ENCODE measurements around the gene AMELX.
A peak's percentile ranks its signal among the peaks of the same experiment; 100 is the strongest.

Gene AMELX

DNA sequence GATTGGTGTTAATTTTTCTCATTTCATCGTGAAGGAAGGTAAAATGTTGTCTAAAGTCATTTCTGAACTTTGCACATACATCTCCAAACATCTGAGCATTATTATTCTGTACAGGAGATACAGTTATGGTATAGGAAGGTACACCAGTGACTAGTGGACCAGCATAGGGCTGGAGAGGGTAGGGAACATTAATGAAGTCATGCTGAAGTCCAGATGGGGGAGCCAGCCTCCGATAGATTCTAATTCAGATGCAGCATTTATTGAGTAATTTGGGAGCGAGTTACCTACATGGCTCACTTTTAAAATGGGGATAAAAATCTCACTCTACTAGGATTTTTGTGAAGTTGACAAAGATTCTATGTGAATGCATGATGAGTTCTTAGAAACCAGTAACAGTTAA lies 34.9 kb downstream of the AMELX start:
- TF ChIP-seq, protein P1, sequence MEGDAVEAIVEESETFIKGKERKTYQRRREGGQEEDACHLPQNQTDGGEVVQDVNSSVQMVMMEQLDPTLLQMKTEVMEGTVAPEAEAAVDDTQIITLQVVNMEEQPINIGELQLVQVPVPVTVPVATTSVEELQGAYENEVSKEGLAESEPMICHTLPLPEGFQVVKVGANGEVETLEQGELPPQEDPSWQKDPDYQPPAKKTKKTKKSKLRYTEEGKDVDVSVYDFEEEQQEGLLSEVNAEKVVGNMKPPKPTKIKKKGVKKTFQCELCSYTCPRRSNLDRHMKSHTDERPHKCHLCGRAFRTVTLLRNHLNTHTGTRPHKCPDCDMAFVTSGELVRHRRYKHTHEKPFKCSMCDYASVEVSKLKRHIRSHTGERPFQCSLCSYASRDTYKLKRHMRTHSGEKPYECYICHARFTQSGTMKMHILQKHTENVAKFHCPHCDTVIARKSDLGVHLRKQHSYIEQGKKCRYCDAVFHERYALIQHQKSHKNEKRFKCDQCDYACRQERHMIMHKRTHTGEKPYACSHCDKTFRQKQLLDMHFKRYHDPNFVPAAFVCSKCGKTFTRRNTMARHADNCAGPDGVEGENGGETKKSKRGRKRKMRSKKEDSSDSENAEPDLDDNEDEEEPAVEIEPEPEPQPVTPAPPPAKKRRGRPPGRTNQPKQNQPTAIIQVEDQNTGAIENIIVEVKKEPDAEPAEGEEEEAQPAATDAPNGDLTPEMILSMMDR (IDR thresholded peaks at IDR 0.05; ENCODE audit: extremely low read depth, missing control alignments) = no peak
- no peak for DNase-seq (ENCODE audit: low spot score)

DNA sequence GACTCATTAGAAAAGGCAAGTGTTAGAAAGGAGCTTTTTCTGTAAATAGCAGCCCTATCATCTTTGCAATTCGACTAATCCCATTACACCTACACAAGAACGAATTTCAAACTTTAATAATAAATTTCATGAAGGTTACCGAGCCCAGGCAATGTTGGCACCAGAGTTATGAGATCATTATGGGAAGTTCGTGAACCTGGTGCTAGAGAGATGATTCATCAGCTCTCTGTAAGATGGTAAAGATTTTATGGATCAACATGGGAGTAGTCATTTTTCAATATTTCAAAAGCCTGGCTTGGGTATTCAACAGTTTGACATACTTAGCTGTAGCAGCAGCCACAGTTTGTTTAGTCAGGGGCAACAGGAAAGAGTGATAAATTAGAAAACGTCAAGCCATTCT lies 35.8 kb downstream of the AMELX start:
- no peak for DNase-seq (ENCODE audit: low spot score)
- TF ChIP-seq, protein P1 (IDR thresholded peaks at IDR 0.05; ENCODE audit: extremely low read depth, missing control alignments) = no peak

DNA sequence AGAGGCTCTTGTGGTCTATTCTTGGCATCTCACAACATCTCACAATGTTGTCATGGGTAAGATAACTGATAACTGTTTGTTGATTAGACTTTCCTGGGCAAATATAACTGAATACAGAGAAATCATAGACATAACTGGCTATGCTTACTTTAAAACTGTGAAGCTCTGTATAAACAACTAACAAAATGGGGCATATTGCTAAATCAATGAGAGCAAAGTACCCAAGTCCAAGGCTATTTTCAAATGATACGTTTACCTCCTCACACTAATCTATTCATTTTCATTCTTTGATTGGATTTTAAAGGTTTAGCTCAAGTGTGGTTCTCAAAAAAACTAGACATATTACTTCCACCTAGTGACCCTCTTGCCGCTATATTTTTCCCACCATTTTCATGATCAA lies 38.6 kb downstream of the AMELX start:
- no peak for DNase-seq (ENCODE audit: low spot score)

DNA sequence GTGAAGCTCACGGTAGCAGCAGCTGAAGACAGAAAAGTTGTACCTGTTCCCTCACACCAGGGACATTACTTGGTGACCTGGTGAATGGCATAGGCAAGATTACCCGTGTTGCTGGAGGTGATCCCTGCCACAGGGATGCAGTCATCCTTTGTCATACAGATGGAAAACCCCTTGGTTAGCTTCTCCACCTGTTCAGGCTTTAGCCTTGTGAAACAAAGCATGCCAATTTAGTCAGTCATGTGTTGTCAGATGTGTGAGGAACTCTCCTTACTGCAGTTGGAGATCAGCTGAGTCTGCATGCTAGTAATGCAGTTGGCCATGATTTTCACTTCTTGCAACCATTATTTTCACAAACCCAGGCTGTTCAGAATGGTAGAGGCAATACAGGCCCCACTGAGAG lies 41.0 kb downstream of the AMELX start:
- TF ChIP-seq, protein P1 (IDR thresholded peaks at IDR 0.05; ENCODE audit: extremely low read depth, missing control alignments) = no peak
- DNase-seq (ENCODE audit: low spot score) = no peak

More for the DNA sequence above, 38.6 kb downstream of the AMELX start:
- TF ChIP-seq, protein P1 (IDR thresholded peaks at IDR 0.05; ENCODE audit: extremely low read depth, missing control alignments) = no peak

DNA sequence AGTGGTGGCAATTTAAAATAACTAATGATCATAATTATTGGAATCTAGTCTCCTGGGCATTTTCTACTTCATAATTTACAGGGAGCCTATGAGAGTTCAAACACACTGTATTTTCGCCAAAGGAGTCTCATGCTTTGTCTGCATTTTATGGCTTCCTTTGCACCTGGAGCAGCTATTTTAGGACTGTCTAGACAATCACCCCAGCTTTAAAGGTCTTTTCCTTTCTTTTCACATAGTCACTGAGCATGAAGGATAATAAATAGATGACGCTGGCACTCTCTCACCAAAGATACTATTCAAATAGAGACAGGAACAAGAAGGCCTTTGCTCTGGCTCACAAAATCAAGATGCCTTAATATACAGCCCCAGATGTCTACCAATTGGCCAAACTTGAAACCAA lies 43.0 kb downstream of the AMELX start:
- TF ChIP-seq, protein P1 (IDR thresholded peaks at IDR 0.05; ENCODE audit: extremely low read depth, missing control alignments) = no peak
- DNase-seq (ENCODE audit: low spot score) = no peak

DNA sequence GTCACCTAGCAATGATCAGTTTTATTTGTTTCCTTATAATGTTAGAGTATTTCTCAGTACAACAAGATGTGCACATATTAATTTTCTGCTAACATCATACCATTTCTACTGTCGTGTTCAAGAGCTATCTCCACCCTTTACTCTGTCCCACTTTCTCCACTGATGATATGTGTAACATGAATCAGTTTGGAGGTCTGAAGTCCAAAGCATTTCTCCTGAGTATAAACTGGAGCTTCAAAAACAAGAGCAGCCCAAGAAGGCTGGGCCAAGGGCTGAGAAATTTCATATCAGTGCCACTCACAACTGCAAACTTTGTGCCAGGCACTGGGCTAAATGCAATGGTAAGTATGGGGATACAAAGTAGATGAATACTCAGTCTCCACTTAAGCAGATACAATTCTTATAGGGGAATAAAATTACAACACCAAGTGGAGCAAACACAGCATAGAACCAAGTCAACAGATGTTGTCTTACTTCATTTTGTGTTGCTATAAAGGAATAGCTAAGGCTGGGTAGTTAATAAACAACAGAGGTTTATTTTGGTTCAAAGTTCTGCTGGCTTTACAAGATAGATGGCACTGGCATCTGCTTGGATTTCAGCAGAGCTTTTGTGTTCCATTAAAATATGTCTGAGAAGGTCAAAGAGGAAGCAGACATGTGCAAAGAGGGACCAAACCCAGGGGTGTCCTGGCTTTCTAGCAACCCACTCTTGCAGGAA lies 44.2 kb downstream of the AMELX start:
- DNase-seq (ENCODE audit: low spot score) = no peak
- TF ChIP-seq, protein P1 (IDR thresholded peaks at IDR 0.05; ENCODE audit: extremely low read depth, missing control alignments) = no peak

DNA sequence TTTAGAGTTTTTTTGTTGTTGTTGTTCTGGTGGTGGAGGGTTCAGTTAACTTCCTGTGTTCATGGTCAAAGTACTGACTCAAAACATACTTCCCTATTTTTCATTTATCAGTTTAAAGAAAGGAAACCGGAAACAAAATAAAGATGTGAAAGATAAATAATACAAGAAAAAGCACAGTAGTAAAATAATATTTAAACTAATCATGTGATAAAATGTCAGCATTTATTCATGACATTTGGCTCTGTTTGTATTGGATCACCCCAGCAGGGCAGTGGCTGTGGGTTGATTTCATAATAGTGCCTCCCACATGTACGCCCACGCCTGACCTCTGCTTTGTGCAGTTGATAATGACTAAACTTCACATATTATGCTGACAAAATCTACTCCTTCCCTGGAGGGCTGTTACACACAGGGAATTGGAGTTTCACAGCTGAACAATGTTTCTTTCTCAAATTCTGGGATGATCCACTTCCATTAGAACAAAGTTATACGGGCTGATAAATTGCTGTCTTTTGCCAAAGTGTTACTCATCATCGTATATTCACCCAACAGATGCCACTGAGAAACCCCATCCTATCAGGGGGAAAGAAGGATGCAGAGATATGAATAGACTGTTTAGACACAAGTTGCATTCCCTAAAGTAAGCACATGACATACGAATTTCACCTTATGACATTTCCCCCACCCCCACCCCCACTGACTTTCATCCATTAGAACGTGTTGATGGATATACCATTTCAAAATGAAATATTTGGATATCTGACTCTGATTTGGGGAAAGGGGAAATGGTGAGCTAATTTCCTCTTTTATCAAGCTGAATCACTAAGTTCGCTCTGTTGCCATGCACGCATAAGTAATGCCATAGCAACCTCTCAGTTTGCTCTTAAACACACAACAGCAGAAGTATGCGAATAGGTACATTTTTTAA lies 48.3 kb downstream of the AMELX start:
- TF ChIP-seq, protein P1 (IDR thresholded peaks at IDR 0.05; ENCODE audit: extremely low read depth, missing control alignments) = no peak
- DNase-seq (ENCODE audit: low spot score) = peak; percentile 2

All from GM20000 (cell line).